GM10266 (cell line): ENCODE results near the gene TANC1.

Source experiments
- DNase-seq: peaks from one replicate; pipeline ENCODE4 v3.0.0; 2012; ENCODE audit errors: extremely low spot score
- TF ChIP-seq, protein P1 (sequence below): IDR thresholded peaks from 2 replicates; pipeline ENCODE4 v1.5.1; 2012; ENCODE audit warnings: mild to moderate bottlenecking, low read depth; ENCODE audit not compliant: control insufficient read depth, insufficient read depth; ENCODE audit errors: missing control alignments

The TANC1 gene

DNA sequence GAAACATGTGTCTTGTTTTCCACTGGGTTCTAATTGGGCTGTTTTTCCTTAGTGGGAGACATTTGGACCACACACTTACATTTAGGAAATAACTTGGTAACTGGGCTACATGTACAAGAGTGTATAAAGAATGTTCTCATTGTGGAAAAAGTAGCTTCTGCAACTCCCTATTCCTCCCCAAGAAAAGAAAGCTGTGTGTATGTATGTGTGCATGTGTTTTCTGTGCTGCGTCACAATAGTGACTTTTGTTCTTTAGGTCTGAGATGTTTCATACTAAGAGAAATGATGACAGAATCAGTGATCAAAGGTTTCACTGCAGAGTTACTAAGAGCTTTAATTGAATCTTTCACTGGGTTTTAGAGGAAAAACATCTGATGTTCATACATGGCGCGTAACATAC is 82.7 kb downstream of the TANC1 start:
- TF ChIP-seq, protein P1, sequence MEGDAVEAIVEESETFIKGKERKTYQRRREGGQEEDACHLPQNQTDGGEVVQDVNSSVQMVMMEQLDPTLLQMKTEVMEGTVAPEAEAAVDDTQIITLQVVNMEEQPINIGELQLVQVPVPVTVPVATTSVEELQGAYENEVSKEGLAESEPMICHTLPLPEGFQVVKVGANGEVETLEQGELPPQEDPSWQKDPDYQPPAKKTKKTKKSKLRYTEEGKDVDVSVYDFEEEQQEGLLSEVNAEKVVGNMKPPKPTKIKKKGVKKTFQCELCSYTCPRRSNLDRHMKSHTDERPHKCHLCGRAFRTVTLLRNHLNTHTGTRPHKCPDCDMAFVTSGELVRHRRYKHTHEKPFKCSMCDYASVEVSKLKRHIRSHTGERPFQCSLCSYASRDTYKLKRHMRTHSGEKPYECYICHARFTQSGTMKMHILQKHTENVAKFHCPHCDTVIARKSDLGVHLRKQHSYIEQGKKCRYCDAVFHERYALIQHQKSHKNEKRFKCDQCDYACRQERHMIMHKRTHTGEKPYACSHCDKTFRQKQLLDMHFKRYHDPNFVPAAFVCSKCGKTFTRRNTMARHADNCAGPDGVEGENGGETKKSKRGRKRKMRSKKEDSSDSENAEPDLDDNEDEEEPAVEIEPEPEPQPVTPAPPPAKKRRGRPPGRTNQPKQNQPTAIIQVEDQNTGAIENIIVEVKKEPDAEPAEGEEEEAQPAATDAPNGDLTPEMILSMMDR, result no peak
- DNase-seq, result no peak

DNA sequence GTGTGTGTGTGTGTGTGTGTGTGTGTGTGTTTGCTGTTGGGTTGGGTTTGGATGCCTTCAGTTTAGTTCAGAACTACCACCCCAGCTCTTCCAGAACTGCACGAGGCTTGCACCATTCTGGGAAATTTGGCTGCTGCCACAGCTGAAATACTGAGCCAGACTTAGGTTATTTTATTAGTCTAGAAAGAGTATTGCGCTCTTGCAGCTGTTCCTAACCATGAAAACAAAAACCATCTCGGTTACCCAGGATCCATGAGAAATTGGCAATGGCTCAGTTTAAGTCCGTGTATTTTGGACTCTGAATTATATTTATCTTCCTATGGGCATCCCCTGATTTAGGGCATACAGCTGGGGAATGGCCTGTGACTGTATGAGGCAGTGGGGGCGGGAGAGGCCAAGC is 83.2 kb downstream of the TANC1 start:
- TF ChIP-seq, protein P1, result no peak
- DNase-seq, result no peak

DNA sequence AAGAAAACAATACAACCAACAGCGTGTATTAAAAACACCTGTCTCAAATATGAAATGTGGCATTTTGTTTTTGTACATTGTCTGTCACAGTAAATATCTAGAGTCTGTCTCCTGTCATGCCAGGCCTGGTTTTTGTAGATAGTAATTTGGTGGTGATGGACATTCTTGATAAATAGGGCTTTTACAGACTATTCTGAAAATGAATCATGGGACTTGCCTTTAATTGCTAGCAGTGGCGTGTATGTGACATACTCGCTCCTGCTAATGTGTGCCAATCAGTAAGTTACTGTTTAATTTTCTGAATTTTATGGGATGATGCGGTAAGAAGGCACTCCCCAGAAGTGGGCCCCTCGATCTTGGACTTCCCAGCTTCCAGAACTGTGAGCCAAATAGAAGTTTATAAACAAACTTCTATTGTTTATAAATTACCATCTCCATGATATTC is 83.7 kb downstream of the TANC1 start:
- TF ChIP-seq, protein P1, result no peak
- DNase-seq, result no peak

DNA sequence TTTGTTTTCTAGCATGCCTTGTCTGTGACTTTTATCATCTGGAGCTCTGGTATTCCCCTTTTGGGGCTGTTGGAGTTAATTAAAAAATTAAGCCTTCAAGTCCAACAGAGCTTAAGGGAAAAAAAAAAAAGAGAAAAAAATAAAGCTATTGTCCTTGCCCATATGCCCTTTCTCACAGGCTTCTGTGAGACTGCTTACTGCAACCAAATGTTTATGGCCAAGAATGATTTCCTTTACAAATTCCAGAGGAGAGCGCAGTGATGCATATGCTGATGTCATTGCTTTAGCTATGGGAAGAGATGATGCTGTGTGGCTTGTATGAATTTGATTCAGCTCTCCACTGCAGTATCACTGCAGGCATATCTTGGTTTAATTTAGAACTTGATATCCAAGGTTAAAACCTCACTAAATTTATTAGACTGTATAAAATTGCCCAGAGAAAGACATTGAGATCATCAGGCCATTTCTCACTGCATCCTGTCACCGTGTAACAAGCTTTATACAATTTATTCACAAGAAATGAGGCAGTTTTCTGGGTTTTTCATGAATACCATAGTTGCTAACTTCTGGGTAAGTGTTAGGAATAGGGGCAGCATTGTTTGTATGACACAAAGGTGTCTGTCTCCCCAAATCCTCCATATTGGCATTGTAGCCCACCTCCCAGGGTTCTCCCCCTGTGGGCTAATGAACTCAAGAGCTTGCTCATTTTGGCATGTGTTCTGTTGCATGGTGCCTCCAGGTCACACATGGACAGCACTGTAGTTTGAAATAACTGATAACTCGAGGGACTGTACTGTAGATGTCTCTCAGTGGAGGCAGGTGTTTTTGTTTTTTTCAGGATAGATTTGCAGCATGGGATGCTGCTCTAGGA is 85.0 kb downstream of the TANC1 start:
- TF ChIP-seq, protein P1, result no peak
- no peak for DNase-seq

DNA sequence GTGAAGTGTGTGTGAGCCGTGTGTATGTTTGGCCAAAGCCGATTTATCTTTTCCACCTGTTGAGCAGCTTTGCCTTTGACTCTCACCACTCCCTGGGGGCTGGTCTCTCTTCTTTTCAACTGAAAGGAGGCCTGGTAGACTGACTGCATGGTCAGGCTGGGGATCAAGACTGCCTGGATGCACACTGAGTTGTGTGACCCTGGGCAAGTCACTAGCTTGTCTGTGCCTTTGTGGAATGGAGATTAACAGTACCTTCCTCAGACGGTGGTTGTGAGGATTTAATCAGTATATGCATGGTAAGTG is 85.5 kb downstream of the TANC1 start:
- DNase-seq, result no peak
- TF ChIP-seq, protein P1, result no peak

DNA sequence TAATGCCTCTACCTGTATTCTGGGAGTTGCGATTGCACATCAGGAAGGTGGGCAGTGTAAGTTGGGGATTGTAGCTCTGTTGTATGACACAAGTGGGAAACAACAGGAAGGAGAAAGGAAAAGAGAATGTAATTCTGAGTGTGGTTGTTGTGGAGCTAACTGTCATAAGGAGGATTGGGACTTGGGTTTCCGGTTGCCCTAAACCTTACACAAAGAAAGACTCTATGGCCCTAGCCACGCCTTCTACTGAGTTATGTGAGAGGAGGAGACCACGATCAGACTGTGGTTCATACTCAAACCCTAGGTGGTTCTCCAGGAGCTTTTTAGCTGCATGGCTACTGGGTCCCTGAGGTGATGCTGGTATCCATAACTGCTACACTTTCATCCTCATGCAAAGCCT is 86.5 kb downstream of the TANC1 start:
- TF ChIP-seq, protein P1, result no peak
- DNase-seq, result no peak

DNA sequence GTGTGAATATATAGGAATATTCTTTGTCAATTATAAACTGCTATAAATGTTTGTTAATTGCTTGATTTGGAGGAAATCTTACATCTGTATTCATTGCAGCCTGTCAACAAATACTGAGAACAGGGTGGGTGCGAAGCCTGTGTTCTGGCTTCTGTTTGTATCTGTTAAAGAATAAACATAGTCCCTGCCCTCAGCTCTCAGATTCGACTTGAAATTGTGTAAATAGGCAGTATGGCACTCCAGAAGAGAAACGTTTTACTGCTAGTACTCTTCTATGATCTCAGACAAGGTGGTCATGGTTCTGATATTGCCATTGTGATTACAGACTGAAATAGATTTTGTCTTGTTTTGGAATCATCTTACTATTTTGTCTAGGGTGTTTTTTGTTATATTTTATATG is 92.1 kb downstream of the TANC1 start:
- DNase-seq, result no peak

More for the DNA sequence above, 92.1 kb downstream of the TANC1 start:
- TF ChIP-seq, protein P1, result no peak
